Panc1 (cell line): ENCODE data around the gene PWP1. TPM values are rescaled to one million over a fixed set of nuclear protein-coding genes. Genes with fewer than 3 reads are reported as not detected.

ENCODE experiments used
- ATAC-seq: fragments of 200-7000 bp; cut with Tn5 transposase; 2 replicates; pipeline ENCODE4 v1.9.1; 2020; ENCODE audit warnings: mild to moderate bottlenecking, moderate library complexity
- BruUV-seq: library from RNA; stranded (reverse); fragments of 400-500 nt; replicated peaks from 2 replicates; lab custom pipeline; 2021; lab: Mats Ljungman, UMichigan
- CTCF ChIA-PET: fragments of 300-600 bp; sonication (Branson Sonifier 250); formaldehyde crosslinking; loops from one replicate; lab custom pipeline; 2022; ENCODE audit warnings: antibody characterized with exemption; lab: Charles Lee
- POLR2A ChIA-PET: fragments of 300-600 bp; sonication (Branson Sonifier 250); formaldehyde crosslinking; loops from one replicate; lab custom pipeline; 2022; ENCODE audit warnings: antibody characterized with exemption; lab: Charles Lee
- DNase-seq: peaks from one replicate; pipeline ENCODE4 v3.0.0-alpha.2; 2010; ENCODE audit warnings: low read depth, low spot score
- H3K27ac ChIP-seq: 2 replicates; pipeline ENCODE4 v1.5.1; 2011; ENCODE audit warnings: mild to moderate bottlenecking, low read length, inconsistent platforms
- H3K27me3 ChIP-seq: fragments of 200-500 bp; sonication (Bioruptor generic); 2 replicates; pipeline ENCODE4 v1.6.0; 2014; ENCODE audit warnings: low read length, inconsistent platforms; ENCODE audit not compliant: control insufficient read depth, insufficient read depth
- H3K36me3 ChIP-seq: fragments of 200-500 bp; sonication (Bioruptor generic); 2 replicates; pipeline ENCODE4 v1.5.1; 2014; ENCODE audit warnings: inconsistent platforms, mild to moderate bottlenecking, low read length, moderate library complexity; ENCODE audit not compliant: control insufficient read depth, insufficient read depth
- H3K4me1 ChIP-seq: 2 replicates; pipeline ENCODE4 v1.5.1; 2011; ENCODE audit warnings: inconsistent platforms, mild to moderate bottlenecking, low read length, moderate library complexity; ENCODE audit not compliant: control insufficient read depth, insufficient read depth
- H3K4me3 ChIP-seq, 2 experiments: 2 replicates each; pipeline ENCODE4 v1.5.1; 2011 to 2012; ENCODE audit warnings: low read depth in 2 of 2, low read length in 2 of 2, mild to moderate bottlenecking in 2 of 2, inconsistent platforms in 1 of 2, moderate library complexity in 1 of 2
- H3K9me3 ChIP-seq: fragments of 200-500 bp; sonication (Bioruptor generic); 2 replicates; pipeline ENCODE4 v1.5.1; 2014; ENCODE audit warnings: low read depth, mild to moderate bottlenecking, inconsistent platforms, low read length, moderate library complexity; ENCODE audit not compliant: control insufficient read depth, insufficient read depth
- CTCF ChIP-seq: fragments of 450-650 bp; IDR thresholded peaks from 2 replicates; pipeline ENCODE4 v1.5.1; 2017; ENCODE audit warnings: mild to moderate bottlenecking
- POLR2AphosphoS5 ChIP-seq: IDR thresholded peaks from 2 replicates; pipeline ENCODE4 v1.6.1; 2012; ENCODE audit warnings: mild to moderate bottlenecking, low read depth, low read length, moderate library complexity
- REST ChIP-seq, 2 experiments: IDR thresholded peaks; 2 replicates each; pipeline ENCODE4 v1.6.1; 2011 to 2012; ENCODE audit warnings: low read depth in 2 of 2, control low read depth in 1 of 2, low read length in 1 of 2, mild to moderate bottlenecking in 1 of 2, moderate library complexity in 1 of 2; ENCODE audit not compliant: insufficient read depth in 1 of 2
- SIN3A ChIP-seq: IDR thresholded peaks from 2 replicates; pipeline ENCODE4 v1.6.1; 2012; ENCODE audit warnings: low read depth, mild to moderate bottlenecking, low read length, moderate library complexity, borderline replicate concordance; ENCODE audit not compliant: insufficient read depth
- TCF7L2 ChIP-seq: IDR thresholded peaks from 2 replicates; pipeline ENCODE4 v1.6.1; 2011; ENCODE audit warnings: mild to moderate bottlenecking, low read depth, low read length, inconsistent platforms
- in situ Hi-C: cut with HindIII; loops from 2 replicates; pipeline ENCODE4 v1.10.0; 2016; ENCODE audit warnings: low sequenced_read_pairs, low pct_unique_long_range_greater_than_20kb
- intact Hi-C: fragments of 100-400 bp; cut with micrococcal nuclease; formaldehyde crosslinking; loops from one replicate; pipeline ENCODE4 v1.10.0; 2022; ENCODE audit not compliant: unreplicated experiment
- total RNA-seq: library from RNA; stranded (reverse); gene quantifications from one replicate; pipeline ENCODE4 v1.2.1, GENCODE V29; 2021; ENCODE audit not compliant: unreplicated experiment

PWP1 gene
- total RNA-seq, 1 experiment from 2014 or later = 61.7 TPM

GRCh38 chr12:107667464-107667863 lies 18.1 kb upstream of the PWP1 start:
- CTCF ChIA-PET = no interaction called here

GRCh38 chr12:107668320-107669098 lies 17.1 kb upstream of the PWP1 start:
- Histone ChIP-seq H3K27me3 (peaks cover 21% of the 10 kb centered on the region), H3K27ac (no peak overlapping the region), H3K9me3 (no peaks in the 10 kb centered on the region), H3K36me3 (no peaks in the 10 kb centered on the region), H3K4me1 (no peaks in the 10 kb centered on the region), H3K4me3 (no peak overlapping the region)
- ChIA-PET POLR2A (no interaction called here), CTCF (no interaction called here)
- intact Hi-C loops (no loop called here), in situ Hi-C loops (no loop called here)
- no TSS peak for BruUV-seq
- ATAC-seq (no peak), DNase-seq (no peak)
- TF ChIP-seq POLR2AphosphoS5 (no peak), REST (IDR thresholded peaks at IDR 0.05; ENCODE audit: insufficient read depth in 1 of 2, low read depth in 2 of 2, low read length in 1 of 2) (no peak), CTCF (no peak), SIN3A (no peak)

More at GRCh38 chr12:107667464-107667863, 18.1 kb upstream of the PWP1 start:
- H3K27me3 ChIP-seq = peaks cover 20% of the 10 kb centered on the region
- no peaks in the 10 kb centered on the region for H3K36me3 ChIP-seq
- BruUV-seq = no TSS peak
- no peaks in the 10 kb centered on the region for H3K9me3 ChIP-seq
- no peak overlapping the region for H3K4me3 ChIP-seq
- TF ChIP-seq SIN3A = no peak
- no peak for TF ChIP-seq REST (IDR thresholded peaks at IDR 0.05; ENCODE audit: insufficient read depth in 1 of 2, low read depth in 2 of 2, low read length in 1 of 2)
- TF ChIP-seq TCF7L2 = no peak
- TF ChIP-seq CTCF = no peak
- TF ChIP-seq POLR2AphosphoS5 = no peak
- H3K4me1 ChIP-seq = no peaks in the 10 kb centered on the region
- intact Hi-C loops = no loop called here
- POLR2A ChIA-PET = no interaction called here
- no peak for ATAC-seq
- no peak overlapping the region for H3K27ac ChIP-seq
- no peak for DNase-seq
- in situ Hi-C loops = no loop called here
